Measurements from ENCODE around the gene PRR5. TPM values are rescaled to one million over a fixed set of nuclear protein-coding genes. Genes with fewer than 3 reads are reported as not detected.

Gene PRR5
- total RNA-seq, 1 experiment from 2014 or later: 11.8 TPM

GRCh38 chr22:44693756-44694155, 8.2 kb upstream of the PRR5 start:
- no peak overlapping the region for H3K23ac ChIP-seq (ENCODE audit: insufficient read length, low read depth, low read length)
- H3K4ac ChIP-seq (ENCODE audit: low read depth, low read length): no peak overlapping the region
- H2BK5ac ChIP-seq (ENCODE audit: insufficient read length, low read length): no peak overlapping the region
- H2BK120ac ChIP-seq (ENCODE audit: low read depth, low read length, poor library complexity, severe bottlenecking): no peak overlapping the region
- H4K91ac ChIP-seq (ENCODE audit: insufficient read length, low read depth, low read length): no peak overlapping the region
- no peak for DNase-seq
- H3K27ac ChIP-seq (ENCODE audit: insufficient read length, low read depth, low read length): no peak overlapping the region
- no peaks in the 10 kb centered on the region; the same call in 1 of the 2 replicates for H3K27me3 ChIP-seq (ENCODE audit: insufficient read depth, low read length)
- no peak overlapping the region for H2AK5ac ChIP-seq (ENCODE audit: insufficient read length, low read length)
- H3K79me2 ChIP-seq (ENCODE audit: insufficient read depth, low read length): no peaks in the 10 kb centered on the region
- no peak overlapping the region for H3K14ac ChIP-seq (ENCODE audit: insufficient read depth, low read length)
- Mint-ChIP-seq H3K9me3 (no peaks in the 10 kb centered on the region), H3K4me1 (peaks cover 0 to 8% of the 10 kb centered on the region in 2 experiments; a peak in 3 of 4 replicates), H3K27me3 (ENCODE audit: low read depth) (peaks cover 33% of the 10 kb centered on the region), H3K4me3 (no peak overlapping the region), H3K27ac (no peak overlapping the region), H3K36me3 (ENCODE audit: insufficient read depth in 1 of 3, low read depth in 3 of 3) (no peaks in the 10 kb centered on the region)
- H4K5ac ChIP-seq (ENCODE audit: insufficient read length, low read depth, low read length): no peak overlapping the region
- H4K20me1 ChIP-seq (ENCODE audit: control insufficient read depth, insufficient read depth, insufficient read length): no peaks in the 10 kb centered on the region
- no peaks in the 10 kb centered on the region for H3K9me3 ChIP-seq (ENCODE audit: control insufficient read depth, low read depth, low read length)
- TF ChIP-seq CTCF (conservative IDR thresholded peaks at IDR 0.05): no peak
- no peak overlapping the region for H3K9ac ChIP-seq (ENCODE audit: extremely low read depth, insufficient read length, low read length)
- H3K79me1 ChIP-seq (ENCODE audit: insufficient read depth, low read depth, low read length, poor library complexity, severe bottlenecking): no peaks in the 10 kb centered on the region
- no peaks in the 10 kb centered on the region for H3K23me2 ChIP-seq (ENCODE audit: insufficient read length, low read depth, low read length, poor library complexity, severe bottlenecking)
- H3K56ac ChIP-seq (ENCODE audit: insufficient read length, low read depth, low read length): no peak overlapping the region
- H3K18ac ChIP-seq (ENCODE audit: insufficient read length, low read depth, low read length): no peak overlapping the region
- H2BK12ac ChIP-seq (ENCODE audit: insufficient read length, low read depth, low read length): no peak overlapping the region
- no peak overlapping the region for H2AFZ ChIP-seq (ENCODE audit: low read length)
- no peak overlapping the region for H2BK20ac ChIP-seq (ENCODE audit: low read depth, low read length, poor library complexity, severe bottlenecking)
- H3T11ph ChIP-seq (ENCODE audit: low read length): no peak overlapping the region
- WGBS (ENCODE audit: extremely low coverage, insufficient read length, low lambda C conversion rate): no CpG with 5 or more reads among the region's 9 CpGs
- H3K4me1 ChIP-seq (ENCODE audit: insufficient read depth, low read length): no peaks in the 10 kb centered on the region
- no peak overlapping the region for H2BK15ac ChIP-seq (ENCODE audit: low read depth, low read length)
- H3K4me2 ChIP-seq (ENCODE audit: insufficient read depth, insufficient read length, low read length): no peak overlapping the region
- no peak overlapping the region for H4K8ac ChIP-seq (replicated peaks; ENCODE audit: insufficient read length, low read depth, low read length)
